Measurements from ENCODE around the gene UBA52.
"Not testable (repeated sequence)": the region's sequence is repeated elsewhere in the genome, so short reads cannot be mapped to it uniquely, and the experiment has no call there.

UBA52 gene

GRCh38 chr19:18571564-18572344 is at the start of gene UBA52:
TSS of gene UBA52 (plus strand) at chr19:18571857. CDS start at chr19:18573301, 1,444 bp downstream.
- peak; percentile 93 for DNase-seq

- DNase-seq: peak; percentile 100
These were observed 49.4 kb upstream of the UBA52 start for GRCh38 chr19:18522124-18522861.

GRCh38 chr19:18522862-18523440 is 48.7 kb upstream of the UBA52 start:
- DNase-seq: not testable (repeated sequence)

GRCh38 chr19:18523841-18524240 is 47.8 kb upstream of the UBA52 start:
- no peak for DNase-seq

GRCh38 chr19:18526316-18526715 is 45.3 kb upstream of the UBA52 start:
- DNase-seq: no peak

GRCh38 chr19:18529782-18530181 is 41.9 kb upstream of the UBA52 start:
- DNase-seq: no peak

- no peak for DNase-seq
These were observed 40.2 kb upstream of the UBA52 start for GRCh38 chr19:18531485-18531884.

GRCh38 chr19:18532168-18532890 is 39.3 kb upstream of the UBA52 start:
- DNase-seq: no peak

- no peak for DNase-seq
These were observed 38.6 kb upstream of the UBA52 start for GRCh38 chr19:18533058-18533457.

GRCh38 chr19:18536475-18536874 is 35.2 kb upstream of the UBA52 start:
- DNase-seq: no peak

- DNase-seq: no peak
These were observed 34.2 kb upstream of the UBA52 start for GRCh38 chr19:18537431-18537830.

GRCh38 chr19:18538115-18538514 is 33.5 kb upstream of the UBA52 start:
- DNase-seq: no peak

GRCh38 chr19:18539372-18539771 is 32.3 kb upstream of the UBA52 start:
- no peak for DNase-seq

GRCh38 chr19:18540200-18540599 is 31.5 kb upstream of the UBA52 start:
- DNase-seq: not testable (repeated sequence)

- no peak for DNase-seq
These were observed 30.2 kb upstream of the UBA52 start for GRCh38 chr19:18541258-18541991.

GRCh38 chr19:18541992-18542940 is 29.4 kb upstream of the UBA52 start:
- DNase-seq: no peak

GRCh38 chr19:18542941-18543813 is 28.5 kb upstream of the UBA52 start, which contains the start of gene FKBP8:
TSS of gene FKBP8 (minus strand) at chr19:18543573. CDS start at chr19:18541970, 1,603 bp downstream.
- peak; percentile 53 for DNase-seq

GRCh38 chr19:18543814-18544475 is 27.7 kb upstream of the UBA52 start:
- peak; percentile 52 for DNase-seq

- no peak for DNase-seq
These were observed 20.0 kb upstream of the UBA52 start for GRCh38 chr19:18551631-18552030.
